OCI-LY1 (cell line): Measurements from ENCODE around the gene CFAP157.
A peak's percentile ranks its signal among the peaks of the same experiment; 100 is the strongest.

Experiments used
- H2AFZ ChIP-seq: fragments of 200-600 bp; sonication (generic), shearing (Covaris generic); 2 replicates; pipeline ENCODE4 v1.6.0; 2014; ENCODE audit warnings: antibody characterized with exemption, mild to moderate bottlenecking, low read length
- H3F3A ChIP-seq: fragments of 200-600 bp; sonication (generic), shearing (Covaris generic); 2 replicates; pipeline ENCODE4 v1.6.0; 2014; ENCODE audit warnings: mild to moderate bottlenecking, antibody characterized with exemption, low read length, moderate library complexity; ENCODE audit not compliant: insufficient read depth
- H3K27ac ChIP-seq: fragments of 200-600 bp; sonication (generic); 2 replicates; pipeline ENCODE4 v1.5.1; 2014; ENCODE audit warnings: low read length, mixed run types, mild to moderate bottlenecking, low read depth; ENCODE audit not compliant: poor library complexity, severe bottlenecking
- H3K27me3 ChIP-seq: fragments of 200-600 bp; sonication (generic); 2 replicates; pipeline ENCODE4 v1.6.0; 2014; ENCODE audit warnings: antibody characterized with exemption, mild to moderate bottlenecking, low read length, moderate library complexity; ENCODE audit not compliant: insufficient read depth
- H3K36me3 ChIP-seq: fragments of 200-600 bp; sonication (generic); 2 replicates; pipeline ENCODE4 v1.6.1; 2014; ENCODE audit warnings: mild to moderate bottlenecking, antibody characterized with exemption, low read length, moderate library complexity, mixed read lengths; ENCODE audit not compliant: insufficient read depth
- H3K4me1 ChIP-seq: fragments of 200-600 bp; sonication (generic); 2 replicates; pipeline ENCODE4 v1.5.1; 2014; ENCODE audit warnings: mild to moderate bottlenecking, low read length, moderate library complexity; ENCODE audit not compliant: insufficient read depth, severe bottlenecking
- H3K4me2 ChIP-seq: fragments of 200-600 bp; sonication (generic), shearing (Covaris generic); 2 replicates; pipeline ENCODE4 v1.6.1; 2014; ENCODE audit warnings: low read length
- H3K4me3 ChIP-seq: fragments of 200-600 bp; sonication (generic); 2 replicates; pipeline ENCODE4 v1.5.1; 2014; ENCODE audit warnings: low read length, low read depth, mild to moderate bottlenecking, mixed read lengths; ENCODE audit not compliant: poor library complexity, severe bottlenecking
- H3K79me2 ChIP-seq: fragments of 200-600 bp; shearing (Covaris generic); 2 replicates; pipeline ENCODE4 v1.6.1; 2016; ENCODE audit warnings: mixed run types, low read length, mixed read lengths; ENCODE audit not compliant: insufficient read depth
- H3K9ac ChIP-seq: fragments of 200-600 bp; sonication (generic), shearing (Covaris generic); 2 replicates; pipeline ENCODE4 v1.6.1; 2014; ENCODE audit warnings: mild to moderate bottlenecking, low read length, mixed read lengths
- H3K9me2 ChIP-seq: fragments of 200-600 bp; sonication (generic), shearing (Covaris generic); 2 replicates; pipeline ENCODE4 v1.6.1; 2014; ENCODE audit warnings: low read depth, mild to moderate bottlenecking, low read length, mixed read lengths
- H3K9me3 ChIP-seq: fragments of 200-600 bp; shearing (Covaris generic); 2 replicates; pipeline ENCODE4 v1.6.1; 2014; ENCODE audit warnings: low read length, mixed read lengths
- H4K20me1 ChIP-seq: fragments of 200-600 bp; sonication (generic), shearing (Covaris generic); 2 replicates; pipeline ENCODE4 v1.6.0; 2016; ENCODE audit warnings: mild to moderate bottlenecking, low read length; ENCODE audit not compliant: insufficient read depth
- EZH2 ChIP-seq: fragments of 200-600 bp; sonication (generic), shearing (Covaris generic); IDR thresholded peaks from 2 replicates; pipeline ENCODE4 v1.8.0; 2017; ENCODE audit warnings: borderline replicate concordance, mixed run types, mild to moderate bottlenecking, antibody characterized with exemption, low read length, moderate library complexity, mixed read lengths
- TF ChIP-seq, protein P1 (sequence below): fragments of 200-600 bp; sonication (generic), shearing (Covaris generic); IDR thresholded peaks from 2 replicates; pipeline ENCODE4 v1.5.1; 2017; ENCODE audit warnings: mild to moderate bottlenecking, antibody characterized with exemption, low read length, moderate library complexity, mixed read lengths

CFAP157 gene

GRCh38 chr9:127707766-127708165 is 978 bp downstream of the CFAP157 start:
- no peak overlapping the region for H3K27ac ChIP-seq
- H3K4me3 ChIP-seq = no peak overlapping the region
- H3K27me3 ChIP-seq = 0 out of 2 replicates have a peak, but pooled peaks cover 4% of the 10 kb centered on the region
- no peak for TF ChIP-seq EZH2
- TF ChIP-seq, protein P1, sequence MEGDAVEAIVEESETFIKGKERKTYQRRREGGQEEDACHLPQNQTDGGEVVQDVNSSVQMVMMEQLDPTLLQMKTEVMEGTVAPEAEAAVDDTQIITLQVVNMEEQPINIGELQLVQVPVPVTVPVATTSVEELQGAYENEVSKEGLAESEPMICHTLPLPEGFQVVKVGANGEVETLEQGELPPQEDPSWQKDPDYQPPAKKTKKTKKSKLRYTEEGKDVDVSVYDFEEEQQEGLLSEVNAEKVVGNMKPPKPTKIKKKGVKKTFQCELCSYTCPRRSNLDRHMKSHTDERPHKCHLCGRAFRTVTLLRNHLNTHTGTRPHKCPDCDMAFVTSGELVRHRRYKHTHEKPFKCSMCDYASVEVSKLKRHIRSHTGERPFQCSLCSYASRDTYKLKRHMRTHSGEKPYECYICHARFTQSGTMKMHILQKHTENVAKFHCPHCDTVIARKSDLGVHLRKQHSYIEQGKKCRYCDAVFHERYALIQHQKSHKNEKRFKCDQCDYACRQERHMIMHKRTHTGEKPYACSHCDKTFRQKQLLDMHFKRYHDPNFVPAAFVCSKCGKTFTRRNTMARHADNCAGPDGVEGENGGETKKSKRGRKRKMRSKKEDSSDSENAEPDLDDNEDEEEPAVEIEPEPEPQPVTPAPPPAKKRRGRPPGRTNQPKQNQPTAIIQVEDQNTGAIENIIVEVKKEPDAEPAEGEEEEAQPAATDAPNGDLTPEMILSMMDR = peak; percentile 46; the same call in 1 of the 2 replicates
- H3K9me2 ChIP-seq = no peaks in the 10 kb centered on the region
- no peaks in the 10 kb centered on the region for H3K9me3 ChIP-seq
- H2AFZ ChIP-seq = no peak overlapping the region
- no peaks in the 10 kb centered on the region for H3K4me1 ChIP-seq
- no peak overlapping the region for H3K4me2 ChIP-seq
- H3K79me2 ChIP-seq = no peaks in the 10 kb centered on the region
- no peaks in the 10 kb centered on the region for H3F3A ChIP-seq
- H4K20me1 ChIP-seq = no peaks in the 10 kb centered on the region
- no peaks in the 10 kb centered on the region for H3K36me3 ChIP-seq
- H3K9ac ChIP-seq = no peak overlapping the region

DNA sequence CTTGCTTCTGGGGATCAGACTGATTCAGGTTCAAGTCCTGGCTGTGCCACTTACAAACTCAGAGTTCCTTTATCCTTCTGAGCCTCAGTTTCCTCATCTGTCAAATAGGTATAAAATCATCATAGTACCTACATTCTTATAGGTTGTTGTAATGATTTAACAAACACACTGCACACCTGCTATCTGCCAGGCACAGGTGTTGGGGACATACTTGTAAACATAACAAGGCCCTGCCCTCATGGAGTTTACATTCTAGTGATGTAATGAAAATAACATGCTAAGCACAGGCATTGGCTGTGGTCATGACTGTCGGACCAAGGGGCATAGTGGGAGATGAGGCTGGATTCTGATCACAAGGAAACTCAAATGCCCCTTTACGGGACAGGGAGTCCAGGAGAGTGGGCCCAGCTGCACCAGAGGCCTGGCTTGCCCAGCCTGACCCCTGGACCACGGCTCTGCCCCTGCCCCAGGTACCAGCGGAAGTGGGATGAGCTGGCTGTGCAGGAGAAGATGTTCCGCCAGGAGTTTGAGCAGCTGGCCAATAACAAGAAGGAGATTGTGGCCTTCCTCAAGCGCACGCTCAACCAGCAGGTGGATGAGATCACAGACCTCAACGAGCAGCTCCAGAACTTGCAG is 2.3 kb downstream of the CFAP157 start:
- Histone ChIP-seq H3F3A (no peaks in the 10 kb centered on the region), H2AFZ (no peak overlapping the region), H3K9ac (no peak overlapping the region), H3K27ac (no peak overlapping the region), H3K4me2 (no peak overlapping the region), H3K4me3 (no peak overlapping the region), H3K9me2 (no peaks in the 10 kb centered on the region), H3K79me2 (no peaks in the 10 kb centered on the region), H3K4me1 (no peaks in the 10 kb centered on the region), H3K27me3 (0 out of 2 replicates have a peak, but pooled peaks cover 4% of the 10 kb centered on the region), H3K9me3 (no peaks in the 10 kb centered on the region), H3K36me3 (no peaks in the 10 kb centered on the region), H4K20me1 (no peaks in the 10 kb centered on the region)
- TF ChIP-seq EZH2 = no peak
- TF ChIP-seq, protein P1 = no peak

GRCh38 chr9:127710204-127710783 is 3.5 kb downstream of the CFAP157 start:
- no peak overlapping the region for H2AFZ ChIP-seq
- H3K9me2 ChIP-seq = no peaks in the 10 kb centered on the region
- no peaks in the 10 kb centered on the region for H3K79me2 ChIP-seq
- no peak overlapping the region for H3K9ac ChIP-seq
- TF ChIP-seq, protein P1 = no peak
- TF ChIP-seq EZH2 = no peak
- H3K9me3 ChIP-seq = no peaks in the 10 kb centered on the region
- no peak overlapping the region for H3K4me3 ChIP-seq
- no peak overlapping the region for H3K4me2 ChIP-seq
- H3F3A ChIP-seq = no peaks in the 10 kb centered on the region
- H3K4me1 ChIP-seq = no peaks in the 10 kb centered on the region
- H3K27ac ChIP-seq = no peak overlapping the region
- H3K36me3 ChIP-seq = no peaks in the 10 kb centered on the region
- 0 out of 2 replicates have a peak, but pooled peaks cover under 1% of the 10 kb centered on the region for H3K27me3 ChIP-seq
- no peaks in the 10 kb centered on the region for H4K20me1 ChIP-seq
